ENCODE data around the gene CUBN.

DNA sequence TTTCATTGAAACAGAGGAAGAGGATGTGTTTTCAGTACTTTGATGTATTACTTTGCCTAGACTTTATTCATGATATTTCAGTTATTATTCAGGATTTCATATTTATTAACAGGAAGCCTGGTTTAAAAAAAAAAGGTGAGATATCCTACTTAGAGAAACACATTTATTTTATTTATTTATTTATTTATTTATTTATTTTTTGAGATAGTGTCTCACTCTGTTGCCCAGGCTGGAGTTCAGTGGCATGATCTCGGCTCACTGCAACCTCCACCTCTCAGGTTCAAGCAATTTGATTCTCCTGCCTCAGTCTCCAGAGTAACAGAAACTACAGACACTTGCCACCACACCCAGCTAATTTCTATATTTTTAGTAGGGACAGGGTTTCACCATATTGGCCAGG lies 47.4 kb upstream of the CUBN start:
- TF ChIP-seq POLR2A (IDR thresholded peaks at IDR 0.05) (no peak), EP300 (IDR thresholded peaks at IDR 0.05) (no peak)
- TF ChIP-seq, protein P1, sequence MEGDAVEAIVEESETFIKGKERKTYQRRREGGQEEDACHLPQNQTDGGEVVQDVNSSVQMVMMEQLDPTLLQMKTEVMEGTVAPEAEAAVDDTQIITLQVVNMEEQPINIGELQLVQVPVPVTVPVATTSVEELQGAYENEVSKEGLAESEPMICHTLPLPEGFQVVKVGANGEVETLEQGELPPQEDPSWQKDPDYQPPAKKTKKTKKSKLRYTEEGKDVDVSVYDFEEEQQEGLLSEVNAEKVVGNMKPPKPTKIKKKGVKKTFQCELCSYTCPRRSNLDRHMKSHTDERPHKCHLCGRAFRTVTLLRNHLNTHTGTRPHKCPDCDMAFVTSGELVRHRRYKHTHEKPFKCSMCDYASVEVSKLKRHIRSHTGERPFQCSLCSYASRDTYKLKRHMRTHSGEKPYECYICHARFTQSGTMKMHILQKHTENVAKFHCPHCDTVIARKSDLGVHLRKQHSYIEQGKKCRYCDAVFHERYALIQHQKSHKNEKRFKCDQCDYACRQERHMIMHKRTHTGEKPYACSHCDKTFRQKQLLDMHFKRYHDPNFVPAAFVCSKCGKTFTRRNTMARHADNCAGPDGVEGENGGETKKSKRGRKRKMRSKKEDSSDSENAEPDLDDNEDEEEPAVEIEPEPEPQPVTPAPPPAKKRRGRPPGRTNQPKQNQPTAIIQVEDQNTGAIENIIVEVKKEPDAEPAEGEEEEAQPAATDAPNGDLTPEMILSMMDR (IDR thresholded peaks at IDR 0.05) = no peak

All from tibial nerve (tissue), 4 donors.